Occipital lobe (tissue), 2 donors: Measurements from ENCODE around the gene MCF2L2. TPM values are rescaled to one million over a fixed set of nuclear protein-coding genes. Genes with fewer than 3 reads are reported as not detected.

ENCODE experiments used
- DNase-seq: peaks from one replicate; lab custom pipeline; 2025; lab: John Stamatoyannopoulos, UW
- total RNA-seq: library from RNA; depleted of rRNA; stranded (reverse); fragments of >200 nt; gene quantifications from one replicate; pipeline ENCODE4 v1.2.3, GENCODE V29; 2014

Gene MCF2L2
- total RNA-seq, 1 donor from 2014 or later: 34.5 TPM

GRCh38 chr3:183328823-183329222 lies 99.6 kb downstream of the MCF2L2 start:
- no peak for DNase-seq

GRCh38 chr3:183328164-183328563 lies 100.3 kb downstream of the MCF2L2 start:
- DNase-seq: no peak

- no peak for DNase-seq
Measured at GRCh38 chr3:183327343-183327742, 101.1 kb downstream of the MCF2L2 start.

GRCh38 chr3:183324083-183324482 lies 104.3 kb downstream of the MCF2L2 start:
- no peak for DNase-seq

GRCh38 chr3:183319371-183319770 lies 109.0 kb downstream of the MCF2L2 start:
- no peak for DNase-seq

GRCh38 chr3:183318877-183319276 lies 109.5 kb downstream of the MCF2L2 start:
- no peak for DNase-seq

GRCh38 chr3:183317886-183318865 lies 110.2 kb downstream of the MCF2L2 start:
- no peak for DNase-seq

- DNase-seq: no peak
Measured at GRCh38 chr3:183317271-183317670, 111.1 kb downstream of the MCF2L2 start.

GRCh38 chr3:183315739-183316138 lies 112.7 kb downstream of the MCF2L2 start:
- no peak for DNase-seq

- DNase-seq: no peak
Measured at GRCh38 chr3:183313764-183314163, 114.7 kb downstream of the MCF2L2 start.

- DNase-seq: no peak
Measured at GRCh38 chr3:183313351-183313750, 115.1 kb downstream of the MCF2L2 start.

GRCh38 chr3:183312433-183312832 lies 116.0 kb downstream of the MCF2L2 start:
- DNase-seq: no peak

- DNase-seq: no peak
Measured at GRCh38 chr3:183310936-183311335, 117.5 kb downstream of the MCF2L2 start.

- DNase-seq: no peak
Measured at GRCh38 chr3:183309276-183309675, 119.1 kb downstream of the MCF2L2 start.

GRCh38 chr3:183308751-183309150 lies 119.7 kb downstream of the MCF2L2 start:
- DNase-seq: no peak

GRCh38 chr3:183307749-183308148 lies 120.7 kb downstream of the MCF2L2 start:
- no peak for DNase-seq

- peak; percentile 11 for DNase-seq
Measured at GRCh38 chr3:183306798-183307671, 121.4 kb downstream of the MCF2L2 start.

GRCh38 chr3:183303690-183304089 lies 124.7 kb downstream of the MCF2L2 start:
- DNase-seq: no peak

- DNase-seq: no peak
Measured at GRCh38 chr3:183301937-183302580, 126.4 kb downstream of the MCF2L2 start.

GRCh38 chr3:183300996-183301562 lies 127.3 kb downstream of the MCF2L2 start:
- DNase-seq: no peak

- no peak for DNase-seq
Measured at GRCh38 chr3:183299976-183300375, 128.4 kb downstream of the MCF2L2 start.
